ENCODE data around the gene VIPR1. TPM values are rescaled to one million over a fixed set of nuclear protein-coding genes. Genes with fewer than 3 reads are reported as not detected.
A peak's percentile ranks its signal among the peaks of the same experiment; 100 is the strongest.
"Not testable (repeated sequence)": the region's sequence is repeated elsewhere in the genome, so short reads cannot be mapped to it uniquely, and the experiment has no call there.

The VIPR1 gene
- total RNA-seq, 1 experiment from 2014 or later = not detected

GRCh38 chr3:42575137-42575741 lies 72.8 kb downstream of the VIPR1 start:
- no peak for DNase-seq (ENCODE audit: low spot score)

DNA sequence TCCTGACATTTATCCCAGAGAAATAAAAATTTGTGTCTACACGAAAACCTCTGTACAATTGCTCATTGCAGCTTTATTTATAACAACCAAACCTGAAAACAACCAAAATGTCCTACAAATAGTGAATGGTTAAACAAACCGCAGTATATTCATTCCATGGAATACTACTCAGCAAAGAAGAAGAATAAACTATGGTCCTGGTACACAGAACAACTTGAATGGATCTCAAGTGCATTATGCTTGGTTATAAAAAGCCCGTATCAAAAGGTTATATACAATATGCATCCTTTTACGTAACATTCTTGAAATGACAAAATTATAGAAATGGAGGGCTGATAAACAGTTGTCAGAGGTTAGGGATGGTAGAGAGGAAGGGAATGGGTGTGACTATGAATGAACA lies 75.6 kb downstream of the VIPR1 start:
- no peak for DNase-seq (ENCODE audit: low spot score)

GRCh38 chr3:42579346-42579745 lies 76.9 kb downstream of the VIPR1 start:
- DNase-seq (ENCODE audit: low spot score) = not testable (repeated sequence)

GRCh38 chr3:42581400-42581708 lies 78.9 kb downstream of the VIPR1 start:
- DNase-seq (ENCODE audit: low spot score) = no peak

DNA sequence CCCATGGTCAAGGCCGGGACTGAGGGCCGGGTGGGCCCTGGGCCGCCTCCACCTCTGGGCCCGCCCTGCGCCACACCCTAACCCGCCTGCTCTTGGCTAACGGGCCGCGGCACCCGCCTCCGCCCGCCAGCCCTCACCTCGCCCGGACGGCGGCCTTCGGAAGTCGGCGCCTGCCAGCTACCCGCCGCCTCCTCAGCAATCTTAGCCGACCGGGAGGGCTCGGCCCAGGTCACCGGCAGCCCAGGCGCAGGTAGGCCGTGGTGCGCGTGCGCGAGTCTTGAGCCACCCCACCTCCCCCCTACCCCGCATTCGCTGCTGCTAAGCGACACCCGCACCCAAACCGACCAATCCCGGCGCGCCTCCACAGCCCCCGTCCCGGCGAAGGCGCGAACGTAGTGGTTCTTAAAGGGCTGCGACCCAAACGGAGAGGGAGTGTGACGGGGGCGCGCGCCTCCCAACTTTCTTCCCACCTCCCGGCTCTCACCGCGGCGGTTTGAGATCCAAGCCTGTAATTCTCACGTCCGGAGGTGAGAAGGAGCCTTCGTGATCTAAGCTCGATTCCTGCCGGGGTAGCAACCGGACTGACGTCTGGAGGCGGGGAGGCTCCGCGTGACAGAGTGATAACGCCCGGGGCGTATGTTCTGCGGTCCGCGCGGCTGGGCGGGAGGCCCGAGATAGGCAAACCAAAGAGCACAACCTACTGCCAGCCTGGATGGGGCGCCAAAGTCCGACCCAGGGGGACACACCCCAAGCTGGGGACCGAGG lies 79.4 kb downstream of the VIPR1 start, which contains the start of gene SEC22C:
TSS of gene SEC22C (minus strand) at position 259 of the 765 bp plus-strand sequence. CDS start 12,921 bp downstream, outside the sequence.
- peak; percentile 85 for DNase-seq (ENCODE audit: low spot score)

GRCh38 chr3:42582474-42583070 lies 80.1 kb downstream of the VIPR1 start:
- DNase-seq (ENCODE audit: low spot score) = no peak

Other genes starting within 250 kb of the VIPR1 start
- not detected in 2 replicates for gene CCK, start 236.5 kb upstream of the VIPR1 start, total RNA-seq (2014; rRNA removed; shearing (Covaris generic))
- not detected in 2 replicates for gene LYZL4, start 92.0 kb upstream of the VIPR1 start, total RNA-seq (2014; rRNA removed; shearing (Covaris generic))
- 42.4 and 48.1 TPM in 2 replicates for gene SEC22C, start 79.3 kb downstream of the VIPR1 start, total RNA-seq (2014; rRNA removed; shearing (Covaris generic))
- gene SS18L2, start 88.2 kb downstream of the VIPR1 start, total RNA-seq (2014; rRNA removed; shearing (Covaris generic)) = 32.2 and 41.9 TPM in 2 replicates
- 3.8 and 6.2 TPM in 2 replicates for gene NKTR, start 98.0 kb downstream of the VIPR1 start, total RNA-seq (2014; rRNA removed; shearing (Covaris generic))
- gene ZBTB47, start 151.1 kb downstream of the VIPR1 start, total RNA-seq (2014; rRNA removed; shearing (Covaris generic)) = 1.9 and 3.8 TPM in 2 replicates
- not detected in 2 replicates for gene KLHL40, start 182.9 kb downstream of the VIPR1 start, total RNA-seq (2014; rRNA removed; shearing (Covaris generic))
- gene HHATL, start 200.2 kb downstream of the VIPR1 start, total RNA-seq (2014; rRNA removed; shearing (Covaris generic)) = not detected in 2 replicates